ENCODE measurements around the gene HEG1.

Gene HEG1

GRCh38 chr3:125010393-125010792 is 45.4 kb downstream of the HEG1 start:
- DNase-seq (ENCODE audit: low spot score) = no peak

GRCh38 chr3:125008766-125009165 is 47.0 kb downstream of the HEG1 start:
- DNase-seq (ENCODE audit: low spot score) = no peak

- no peak for DNase-seq (ENCODE audit: low spot score)
Observed at GRCh38 chr3:125006291-125006731, 49.5 kb downstream of the HEG1 start.

- no peak for DNase-seq (ENCODE audit: low spot score)
Observed at GRCh38 chr3:125005676-125006075, 50.1 kb downstream of the HEG1 start.

- DNase-seq (ENCODE audit: low spot score) = no peak
Observed at GRCh38 chr3:125005222-125005621, 50.6 kb downstream of the HEG1 start.

GRCh38 chr3:125003859-125004595 is 51.8 kb downstream of the HEG1 start:
- DNase-seq (ENCODE audit: low spot score) = no peak

GRCh38 chr3:125003369-125003853 is 52.4 kb downstream of the HEG1 start:
- no peak for DNase-seq (ENCODE audit: low spot score)

GRCh38 chr3:125002414-125003368 is 53.1 kb downstream of the HEG1 start:
- peak; percentile 32 for DNase-seq (ENCODE audit: low spot score)

GRCh38 chr3:125001557-125002413 is 54.0 kb downstream of the HEG1 start:
- DNase-seq (ENCODE audit: low spot score) = no peak

- no peak for DNase-seq (ENCODE audit: low spot score)
Observed at GRCh38 chr3:125000661-125001060, 55.1 kb downstream of the HEG1 start.

- DNase-seq (ENCODE audit: low spot score) = no peak
Observed at GRCh38 chr3:124999897-125000435, 55.8 kb downstream of the HEG1 start.

GRCh38 chr3:124999317-124999716 is 56.5 kb downstream of the HEG1 start:
- no peak for DNase-seq (ENCODE audit: low spot score)

- DNase-seq (ENCODE audit: low spot score) = no peak
Observed at GRCh38 chr3:124998247-124998630, 57.6 kb downstream of the HEG1 start.

GRCh38 chr3:124997303-124998246 is 58.2 kb downstream of the HEG1 start:
- DNase-seq (ENCODE audit: low spot score) = no peak

GRCh38 chr3:124995460-124995994 is 60.3 kb downstream of the HEG1 start:
- peak; percentile 64 for DNase-seq (ENCODE audit: low spot score)

GRCh38 chr3:124993466-124993865 is 62.3 kb downstream of the HEG1 start:
- no peak for DNase-seq (ENCODE audit: low spot score)

- no peak for DNase-seq (ENCODE audit: low spot score)
Observed at GRCh38 chr3:124992041-124992440, 63.8 kb downstream of the HEG1 start.

- no peak for DNase-seq (ENCODE audit: low spot score)
Observed at GRCh38 chr3:124986192-124987143, 69.3 kb downstream of the HEG1 start.

GRCh38 chr3:124985349-124985748 is 70.4 kb downstream of the HEG1 start:
- DNase-seq (ENCODE audit: low spot score) = no peak

Measured in putamen (tissue), 1 donor.